GM18519 (cell line): ENCODE data around the gene POU4F3.

Experiments
- ATAC-seq: cut with Tn5 transposase; IDR thresholded peaks from one replicate; pipeline ENCODE4 v1.9.1; 2021; ENCODE audit warnings: mild to moderate bottlenecking, moderate library complexity; ENCODE audit not compliant: unreplicated experiment, low FRiP score

The POU4F3 gene

DNA sequence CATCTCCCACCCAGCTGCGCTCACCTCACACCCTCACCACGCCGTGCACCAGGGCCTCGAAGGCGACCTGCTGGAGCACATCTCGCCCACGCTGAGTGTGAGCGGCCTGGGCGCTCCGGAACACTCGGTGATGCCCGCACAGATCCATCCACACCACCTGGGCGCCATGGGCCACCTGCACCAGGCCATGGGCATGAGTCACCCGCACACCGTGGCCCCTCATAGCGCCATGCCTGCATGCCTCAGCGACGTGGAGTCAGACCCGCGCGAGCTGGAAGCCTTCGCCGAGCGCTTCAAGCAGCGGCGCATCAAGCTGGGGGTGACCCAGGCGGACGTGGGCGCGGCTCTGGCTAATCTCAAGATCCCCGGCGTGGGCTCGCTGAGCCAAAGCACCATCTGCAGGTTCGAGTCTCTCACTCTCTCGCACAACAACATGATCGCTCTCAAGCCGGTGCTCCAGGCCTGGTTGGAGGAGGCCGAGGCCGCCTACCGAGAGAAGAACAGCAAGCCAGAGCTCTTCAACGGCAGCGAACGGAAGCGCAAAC is 1.1 kb downstream of the POU4F3 start:
- no peak for ATAC-seq

DNA sequence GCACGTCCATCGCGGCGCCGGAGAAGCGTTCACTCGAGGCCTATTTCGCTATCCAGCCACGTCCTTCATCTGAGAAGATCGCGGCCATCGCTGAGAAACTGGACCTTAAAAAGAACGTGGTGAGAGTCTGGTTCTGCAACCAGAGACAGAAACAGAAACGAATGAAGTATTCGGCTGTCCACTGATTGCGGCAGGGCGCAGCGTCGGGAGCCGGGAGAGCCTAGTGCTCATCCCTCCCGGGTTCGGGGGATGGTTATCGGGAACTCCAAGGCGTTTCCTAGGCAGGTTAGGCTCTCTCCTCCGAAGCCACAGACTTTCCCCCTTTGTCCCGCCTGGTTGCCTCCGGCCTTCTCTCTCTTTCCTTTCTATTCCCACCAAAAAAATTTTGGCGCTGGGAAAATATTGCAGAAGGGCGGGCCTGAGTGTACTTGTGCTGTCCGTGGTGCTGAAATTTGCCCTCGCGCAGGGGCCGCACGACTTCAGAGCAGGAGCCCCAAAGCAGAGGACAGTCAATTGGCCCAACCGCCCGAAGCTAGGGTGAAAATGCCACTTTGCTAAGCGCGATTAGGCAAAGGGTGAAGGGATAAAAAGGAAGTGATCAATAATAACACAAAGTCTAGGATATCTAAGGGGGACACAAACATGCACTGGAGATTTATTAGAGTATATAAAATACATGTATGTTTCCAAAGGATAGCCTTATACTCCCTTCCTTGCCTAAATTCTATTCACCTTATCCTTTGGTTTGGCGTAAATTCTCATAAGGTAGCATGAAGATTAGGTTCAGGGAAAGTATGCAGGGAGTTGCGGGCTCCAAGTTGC is 1.8 kb downstream of the POU4F3 start:
- no peak for ATAC-seq

DNA sequence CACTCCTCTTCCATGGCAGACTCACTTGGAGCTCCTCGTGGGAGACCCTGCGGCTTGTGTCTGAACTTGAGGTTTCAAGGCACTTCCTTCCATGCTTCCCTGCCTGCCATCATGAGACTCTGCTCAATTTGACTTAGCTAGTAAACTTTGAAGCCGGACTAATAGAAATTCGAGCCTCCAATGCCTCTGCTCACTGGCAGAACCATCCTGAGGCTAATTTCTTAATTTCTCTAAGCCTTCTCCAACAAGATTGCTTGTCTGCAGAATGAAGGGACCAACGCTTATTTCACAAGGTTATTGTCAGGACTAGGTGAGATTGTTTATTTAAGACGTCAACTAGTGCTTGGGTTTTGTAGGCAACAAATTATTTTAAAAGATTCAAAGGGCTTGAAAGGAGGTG is 3.2 kb downstream of the POU4F3 start:
- ATAC-seq: no peak

- ATAC-seq: no peak
Measured at GRCh38 chr5:146342519-146342881, 3.9 kb downstream of the POU4F3 start.

DNA sequence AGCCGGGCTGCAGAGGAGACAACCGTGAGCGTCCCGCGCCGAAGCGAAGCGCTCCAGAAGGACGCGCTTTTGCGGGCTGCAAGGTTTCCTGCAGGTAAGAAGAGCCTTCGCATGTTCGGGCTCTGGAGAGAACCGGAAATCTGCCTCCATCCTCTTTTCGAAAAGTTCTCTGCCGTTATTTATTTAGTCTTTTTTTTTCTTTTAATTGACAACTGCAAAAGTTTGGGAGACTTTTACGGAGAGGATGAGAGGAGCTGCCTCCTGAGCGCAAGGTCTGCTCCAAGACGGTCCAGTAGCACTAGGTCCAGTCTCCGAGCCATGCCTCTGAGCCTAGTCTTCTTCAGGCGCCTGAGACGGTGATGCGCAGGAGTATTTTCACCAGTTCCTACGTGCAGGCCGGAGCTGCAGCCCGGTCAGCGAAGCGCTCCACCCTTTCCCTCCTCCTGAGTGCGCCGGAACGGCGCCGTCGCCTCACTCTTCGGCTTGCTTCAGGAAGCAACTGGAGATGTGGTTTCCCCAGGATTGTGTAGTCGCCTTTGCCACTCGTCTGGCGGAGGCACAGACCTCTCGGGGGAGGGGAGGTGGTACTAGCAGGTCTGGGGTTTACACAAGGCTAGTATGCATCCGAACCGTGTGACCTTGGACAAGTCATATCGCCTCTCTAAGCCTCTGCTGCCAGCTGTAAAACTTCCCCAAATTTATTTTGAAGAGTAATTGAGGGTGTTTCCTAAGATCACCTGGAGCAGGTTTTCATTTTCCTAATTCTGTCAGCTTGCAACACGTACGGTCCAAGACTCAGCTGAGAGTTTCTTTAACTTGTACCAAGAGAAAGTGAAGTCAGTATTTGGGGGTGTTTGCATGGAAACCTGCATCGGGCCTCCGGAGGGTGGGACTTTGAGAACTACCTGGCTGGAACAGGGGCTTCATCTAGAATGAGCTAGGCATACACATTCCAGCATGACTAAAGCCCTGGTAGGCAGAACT is 4.5 kb downstream of the POU4F3 start:
- no peak for ATAC-seq

DNA sequence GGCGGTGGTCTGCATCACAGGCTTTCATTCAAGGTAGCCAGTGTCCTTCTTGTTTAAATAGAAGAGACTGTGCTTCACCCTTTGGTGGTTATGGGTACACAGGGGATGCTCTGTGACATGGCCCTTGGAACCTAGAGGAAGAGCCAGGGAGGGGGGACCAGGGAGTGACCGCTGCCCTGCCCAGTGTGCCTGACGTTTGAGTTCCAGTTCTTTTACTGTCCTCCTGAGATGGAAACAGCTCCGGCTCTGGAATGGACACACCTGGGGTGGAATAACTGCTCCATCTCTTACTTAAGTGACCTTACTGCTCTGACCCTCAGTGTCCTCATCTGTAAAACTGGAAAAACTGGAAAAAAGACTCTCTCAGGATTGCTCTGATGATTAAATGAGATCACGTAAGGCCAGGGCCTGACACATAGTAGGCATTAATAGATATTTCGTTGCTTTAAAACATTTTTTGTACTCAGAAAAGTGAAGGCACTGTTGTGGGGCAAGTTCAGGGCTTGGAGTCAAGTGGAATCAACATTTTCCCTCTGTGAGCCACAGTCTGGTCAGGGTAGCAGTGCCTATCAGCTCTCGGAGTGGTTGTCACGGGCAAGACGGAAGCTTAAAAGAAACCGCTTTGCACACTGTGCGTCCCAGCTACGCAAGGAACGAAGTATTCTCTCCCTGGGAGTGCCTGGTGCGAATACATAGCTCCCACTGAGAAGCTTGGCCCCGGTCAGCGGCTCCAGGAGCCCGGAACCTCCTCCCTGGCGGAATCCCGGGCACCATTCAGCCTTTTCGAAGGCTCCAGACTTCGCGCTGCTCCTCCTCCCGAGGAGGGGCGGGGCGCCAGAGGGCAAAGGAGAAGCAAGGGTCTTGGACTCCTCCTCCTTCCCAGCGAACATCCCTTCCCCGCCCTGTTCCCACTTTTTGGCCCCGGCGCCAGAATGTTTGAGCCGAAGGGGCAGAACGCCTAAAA is 5.8 kb downstream of the POU4F3 start:
- no peak for ATAC-seq

GRCh38 chr5:146345240-146345577 is 6.6 kb downstream of the POU4F3 start:
- ATAC-seq: no peak

DNA sequence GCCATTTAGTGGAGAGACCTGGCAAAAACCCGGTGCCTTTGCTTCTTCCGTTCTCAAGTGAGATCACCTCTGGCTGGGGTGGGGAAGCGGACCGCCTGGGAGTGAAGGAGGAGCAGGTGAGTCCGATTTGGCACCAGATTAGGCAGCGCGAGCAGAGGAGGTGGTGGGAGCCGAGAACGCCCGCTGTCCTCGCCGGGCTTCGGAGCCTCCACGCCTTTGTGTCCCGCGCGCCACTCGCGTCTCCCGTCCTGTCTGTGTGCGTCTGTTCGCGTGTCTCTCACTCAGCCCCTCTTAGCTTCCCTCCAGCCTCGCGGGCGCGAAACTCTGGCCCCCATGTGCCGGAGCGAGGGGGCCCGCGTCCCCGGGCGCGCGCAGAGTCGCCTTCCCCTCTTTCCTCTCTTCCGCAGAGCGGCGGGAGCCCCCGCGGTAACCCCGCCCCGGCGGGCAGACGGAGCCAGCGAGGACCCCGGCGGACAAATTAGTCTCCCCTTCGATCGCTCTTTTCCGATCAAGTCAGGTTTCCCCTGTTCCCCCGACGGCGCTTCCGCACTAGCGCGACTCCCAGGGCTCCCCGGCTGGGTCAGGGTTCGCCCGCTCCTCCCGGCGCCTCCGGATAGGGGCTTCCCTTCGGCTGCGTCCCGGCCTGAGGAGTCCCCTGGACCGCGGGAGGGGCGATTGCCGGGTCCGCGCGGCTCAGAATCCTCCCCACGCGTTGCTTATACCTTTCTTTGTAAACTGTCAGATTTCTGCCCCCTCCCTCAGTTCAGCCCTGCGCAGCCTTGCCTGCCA is 7.1 kb downstream of the POU4F3 start:
- no peak for ATAC-seq

GRCh38 chr5:146357126-146357525 is 18.5 kb downstream of the POU4F3 start:
- no peak for ATAC-seq

- ATAC-seq: no peak
Measured at GRCh38 chr5:146359836-146360235, 21.2 kb downstream of the POU4F3 start.

GRCh38 chr5:146363161-146363874 is 24.7 kb downstream of the POU4F3 start:
- ATAC-seq: no peak

DNA sequence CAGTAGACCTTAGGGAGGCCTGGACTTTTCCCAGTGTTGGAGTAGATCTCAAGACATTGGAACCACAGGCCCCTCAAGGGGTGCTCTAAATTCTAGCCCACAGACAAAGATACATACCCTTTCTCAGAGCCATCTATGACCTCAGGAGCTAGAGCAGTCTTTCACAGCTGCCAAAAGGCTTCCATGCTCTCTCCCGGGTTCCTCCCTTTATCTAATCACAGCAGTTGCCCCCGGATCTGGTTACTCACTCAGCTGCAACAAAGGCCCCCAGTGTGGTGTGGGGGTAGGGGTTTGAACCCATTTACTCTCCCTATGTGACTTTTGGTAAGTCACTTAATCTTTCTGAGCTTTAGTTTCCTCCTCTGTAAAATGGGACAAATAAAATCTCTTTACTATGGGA is 27.0 kb downstream of the POU4F3 start:
- no peak for ATAC-seq

- ATAC-seq: no peak
Measured at GRCh38 chr5:146366904-146367303, 28.3 kb downstream of the POU4F3 start.

- ATAC-seq: no peak
Measured at GRCh38 chr5:146368137-146368536, 29.5 kb downstream of the POU4F3 start.

- no peak for ATAC-seq
Measured at GRCh38 chr5:146369691-146370090, 31.1 kb downstream of the POU4F3 start.

DNA sequence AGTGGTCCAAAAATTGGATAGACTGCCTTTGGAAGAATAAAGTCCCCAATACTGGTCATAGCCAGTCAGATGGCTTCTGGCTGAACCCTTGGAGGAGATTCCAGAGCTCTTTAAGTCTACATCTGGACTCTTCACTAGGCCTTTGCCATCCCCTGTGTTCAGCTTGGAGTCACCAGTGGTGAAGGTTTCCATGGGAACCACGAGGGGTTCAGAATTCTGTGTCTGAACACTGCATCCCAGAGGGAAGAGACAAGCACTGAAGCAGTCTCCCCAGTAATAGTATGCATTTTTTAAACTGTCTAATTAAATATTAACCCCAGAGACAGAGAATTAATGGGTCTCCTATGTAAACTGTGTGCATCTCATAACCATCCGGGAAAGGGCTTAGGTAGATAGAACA is 38.2 kb downstream of the POU4F3 start:
- ATAC-seq: no peak

GRCh38 chr5:146378986-146379385 is 40.3 kb downstream of the POU4F3 start:
- ATAC-seq: no peak

DNA sequence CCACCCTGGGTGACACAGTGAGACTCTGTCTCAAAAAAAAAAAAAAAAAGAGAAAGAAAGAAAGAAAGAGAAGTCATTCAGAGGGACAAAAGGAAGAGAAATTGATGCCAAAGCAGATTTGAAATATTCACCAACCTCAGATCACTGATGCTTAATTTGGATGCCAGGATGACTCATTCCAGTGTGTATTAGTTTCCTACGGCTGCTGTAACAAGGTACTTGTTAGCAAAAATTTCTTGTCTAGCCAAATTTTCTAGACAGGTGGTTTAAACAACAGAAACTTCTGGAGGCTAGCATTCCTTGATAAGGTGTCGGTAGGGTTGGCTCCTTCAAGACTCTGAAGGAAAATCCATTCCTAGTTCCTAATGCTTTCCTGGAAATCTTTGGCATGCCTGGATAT is 42.1 kb downstream of the POU4F3 start:
- no peak for ATAC-seq

DNA sequence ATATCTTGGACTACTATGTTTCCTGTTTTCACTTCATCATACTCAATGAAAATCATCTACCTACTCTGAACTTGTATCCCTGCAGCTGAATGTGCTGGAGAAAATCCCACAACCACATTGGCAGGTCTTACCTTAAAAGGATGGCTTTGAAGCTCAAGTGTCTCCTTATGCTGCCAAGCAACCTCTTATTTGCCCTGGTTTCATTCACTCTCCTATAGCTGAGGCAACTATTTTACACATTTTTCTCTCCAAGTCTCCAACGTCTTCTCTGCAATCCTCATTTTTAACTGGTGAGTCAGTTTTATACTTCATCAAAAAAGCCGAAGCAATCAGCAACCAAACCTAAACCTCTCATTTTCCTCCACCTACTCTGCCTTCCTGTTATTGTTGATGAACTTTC is 49.7 kb downstream of the POU4F3 start:
- no peak for ATAC-seq
